Hepatocyte (in vitro differentiated cells): ENCODE data around the gene MAGEF1. TPM values are rescaled to one million over a fixed set of nuclear protein-coding genes. Genes with fewer than 3 reads are reported as not detected.

Source experiments
- DNase-seq: peaks from one replicate; pipeline ENCODE4 v3.0.0-alpha.2; 2016; ENCODE audit warnings: low spot score
- H2AFZ ChIP-seq: fragments of 200-600 bp; sonication (generic); 2 replicates; pipeline ENCODE4 v1.6.0; 2016; ENCODE audit warnings: antibody characterized with exemption, mild to moderate bottlenecking
- H3K27ac ChIP-seq: fragments of 200-600 bp; sonication (generic); 2 replicates; pipeline ENCODE4 v1.5.1; 2016; ENCODE audit warnings: mild to moderate bottlenecking
- H3K27me3 ChIP-seq: fragments of 200-600 bp; sonication (generic); 2 replicates; pipeline ENCODE4 v1.6.1; 2016
- H3K36me3 ChIP-seq: fragments of 200-600 bp; sonication (generic); replicated peaks from 2 replicates; pipeline ENCODE4 v1.5.1; 2016; ENCODE audit warnings: low read depth; ENCODE audit not compliant: insufficient read depth
- H3K4me1 ChIP-seq: fragments of 200-600 bp; sonication (generic); 2 replicates; pipeline ENCODE4 v1.5.1; 2016; ENCODE audit warnings: mild to moderate bottlenecking, moderate library complexity; ENCODE audit not compliant: insufficient read depth
- H3K4me2 ChIP-seq: fragments of 200-600 bp; sonication (generic); 2 replicates; pipeline ENCODE4 v1.6.0; 2016
- H3K4me3 ChIP-seq: fragments of 200-600 bp; sonication (generic); 2 replicates; pipeline ENCODE4 v1.5.1; 2016; ENCODE audit warnings: mild to moderate bottlenecking
- H3K79me2 ChIP-seq: fragments of 200-600 bp; sonication (generic); 2 replicates; pipeline ENCODE4 v1.6.0; 2017; ENCODE audit warnings: mild to moderate bottlenecking
- H3K9me2 ChIP-seq: fragments of 200-600 bp; sonication (generic); replicated peaks from 2 replicates; pipeline ENCODE4 v1.6.0; 2017; ENCODE audit warnings: mild to moderate bottlenecking; ENCODE audit not compliant: insufficient read depth
- H3K9me3 ChIP-seq: fragments of 200-600 bp; sonication (generic); 2 replicates; pipeline ENCODE4 v1.5.1; 2016; ENCODE audit warnings: low read depth, mild to moderate bottlenecking
- H4K20me1 ChIP-seq: fragments of 200-600 bp; sonication (generic); 2 replicates; pipeline ENCODE4 v1.6.0; 2016; ENCODE audit warnings: mild to moderate bottlenecking; ENCODE audit not compliant: insufficient read depth, poor library complexity, severe bottlenecking
- CTCF ChIP-seq: fragments of 200-600 bp; sonication (generic); IDR thresholded peaks from 2 replicates; pipeline ENCODE4 v1.5.1; 2016; ENCODE audit warnings: antibody characterized with exemption, mild to moderate bottlenecking; ENCODE audit not compliant: poor library complexity
- EZH2 ChIP-seq: fragments of 200-600 bp; sonication (generic); IDR thresholded peaks from 2 replicates; pipeline ENCODE4 v1.6.1; 2016; ENCODE audit warnings: antibody characterized with exemption, mild to moderate bottlenecking, borderline replicate concordance
- EZH2phosphoT487 ChIP-seq: fragments of 200-600 bp; sonication (generic); IDR thresholded peaks from one replicate; pipeline ENCODE4 v1.6.1; 2018; ENCODE audit warnings: antibody characterized with exemption, mild to moderate bottlenecking, low read depth, moderate library complexity; ENCODE audit not compliant: unreplicated experiment, severe bottlenecking
- WGBS: methylation state at CpG from one replicate; pipeline ENCODE4 v1.1.6; 2016; ENCODE audit warnings: low lambda C conversion rate; ENCODE audit errors: missing lambda C conversion rate; 5-methylcytosine and 5-hydroxymethylcytosine counted together
- polyA plus RNA-seq: library from polyadenylated mRNA; unstranded; fragments of >200 nt; fragmentation: Nextera tagmentation; extraction: Ambion mirVana; gene quantifications from 2 replicates; pipeline ENCODE4 v1.2.1, GENCODE V29; 2016
- total RNA-seq: library from RNA; depleted of rRNA; stranded (reverse); fragments of >200 nt; gene quantifications from 2 replicates; pipeline ENCODE4 v1.2.3, GENCODE V29; 2014

The MAGEF1 gene
- total and polyA plus RNA-seq, 2 experiments from 2014 or later: 57.6 to 74.4 TPM

- Histone ChIP-seq H3K79me2 (no peaks in the 10 kb centered on the region), H3K9me3 (no peaks in the 10 kb centered on the region), H3K27ac (no peak overlapping the region), H3K4me1 (peaks cover 5% of the 10 kb centered on the region), H3K4me3 (no peak overlapping the region), H2AFZ (no peak overlapping the region), H3K9me2 (no peaks in the 10 kb centered on the region), H3K27me3 (no peaks in the 10 kb centered on the region), H3K36me3 (no peaks in the 10 kb centered on the region), H3K4me2 (no peak overlapping the region), H4K20me1 (no peaks in the 10 kb centered on the region)
- TF ChIP-seq CTCF (no peak), EZH2 (no peak), EZH2phosphoT487 (no peak)
- 45% methylated on average over 7 of the region's 7 CpGs for WGBS
- no peak for DNase-seq
These were observed 42.3 kb downstream of the MAGEF1 start for GRCh38 chr3:184669578-184669977.

GRCh38 chr3:184666442-184666841 is 45.4 kb downstream of the MAGEF1 start:
- H3K79me2 ChIP-seq: no peaks in the 10 kb centered on the region
- no peaks in the 10 kb centered on the region for H3K9me3 ChIP-seq
- peak overlapping the region; percentile 33 for H2AFZ ChIP-seq
- WGBS: 54% methylated on average over 9 of the region's 9 CpGs
- peak; percentile 54 for DNase-seq
- H3K27me3 ChIP-seq: no peaks in the 10 kb centered on the region
- H4K20me1 ChIP-seq: no peaks in the 10 kb centered on the region
- peak overlapping the region; percentile 69 for H3K27ac ChIP-seq
- peak overlapping the region; percentile 54 for H3K4me2 ChIP-seq
- no peaks in the 10 kb centered on the region for H3K9me2 ChIP-seq
- H3K36me3 ChIP-seq: no peaks in the 10 kb centered on the region
- TF ChIP-seq EZH2 (no peak), CTCF (no peak), EZH2phosphoT487 (no peak)
- no peak overlapping the region for H3K4me3 ChIP-seq
- peaks cover 5% of the 10 kb centered on the region for H3K4me1 ChIP-seq

GRCh38 chr3:184665101-184665500 is 46.8 kb downstream of the MAGEF1 start:
- DNase-seq: no peak
- no peaks in the 10 kb centered on the region for H3K36me3 ChIP-seq
- no peak overlapping the region for H3K4me3 ChIP-seq
- no peak overlapping the region for H3K27ac ChIP-seq
- no peak overlapping the region for H3K4me2 ChIP-seq
- no peaks in the 10 kb centered on the region for H3K9me3 ChIP-seq
- H3K9me2 ChIP-seq: no peaks in the 10 kb centered on the region
- no peak for TF ChIP-seq EZH2phosphoT487
- TF ChIP-seq EZH2: no peak
- TF ChIP-seq CTCF: no peak
- WGBS: 79% methylated on average over 10 of the region's 10 CpGs
- H2AFZ ChIP-seq: no peak overlapping the region
- peaks cover 5% of the 10 kb centered on the region for H3K4me1 ChIP-seq
- H3K27me3 ChIP-seq: no peaks in the 10 kb centered on the region
- H4K20me1 ChIP-seq: no peaks in the 10 kb centered on the region
- H3K79me2 ChIP-seq: no peaks in the 10 kb centered on the region

DNA sequence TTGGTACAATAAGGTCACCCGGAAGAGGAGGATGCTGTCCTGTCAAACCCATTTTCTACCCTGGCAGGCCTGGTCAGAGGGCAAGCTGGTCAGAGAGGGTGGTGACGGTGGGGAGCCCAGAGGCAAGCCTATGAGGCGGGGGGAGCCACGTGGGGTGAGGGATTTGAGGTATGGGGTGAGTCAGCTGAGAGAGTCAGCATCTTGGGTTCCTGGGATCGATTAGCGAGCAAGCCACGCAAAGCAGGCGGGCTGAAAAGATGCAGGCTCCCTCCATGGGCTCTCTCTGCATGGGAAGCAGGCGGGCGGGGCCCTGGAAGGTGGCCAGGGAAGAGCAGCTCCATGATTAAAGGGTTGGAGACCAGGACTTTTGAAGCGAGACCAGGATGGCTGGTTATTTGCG is 48.1 kb downstream of the MAGEF1 start:
- no peaks in the 10 kb centered on the region for H3K9me3 ChIP-seq
- no peak for DNase-seq
- H3K36me3 ChIP-seq: no peaks in the 10 kb centered on the region
- H3K27ac ChIP-seq: no peak overlapping the region
- H3K4me2 ChIP-seq: no peak overlapping the region
- no peaks in the 10 kb centered on the region for H3K9me2 ChIP-seq
- 70% methylated on average over 12 of the region's 12 CpGs for WGBS
- no peaks in the 10 kb centered on the region for H3K27me3 ChIP-seq
- H4K20me1 ChIP-seq: no peaks in the 10 kb centered on the region
- no peaks in the 10 kb centered on the region for H3K79me2 ChIP-seq
- TF ChIP-seq EZH2 (no peak), EZH2phosphoT487 (no peak), CTCF (no peak)
- H3K4me1 ChIP-seq: peaks cover 16% of the 10 kb centered on the region
- H3K4me3 ChIP-seq: no peak overlapping the region
- no peak overlapping the region for H2AFZ ChIP-seq
